Erythroblast (primary cell): Measurements from ENCODE around the gene GPR68.

ENCODE experiments used
- GATA1 ChIP-seq: IDR thresholded peaks from 2 replicates; pipeline ENCODE4 v1.6.1; 2011; ENCODE audit warnings: low read depth, mild to moderate bottlenecking, control low read depth, low read length, moderate library complexity
- POLR2A ChIP-seq: IDR thresholded peaks from 2 replicates; pipeline ENCODE4 v1.6.1; 2011; ENCODE audit warnings: mild to moderate bottlenecking, low read length

- TF ChIP-seq POLR2A (no peak), GATA1 (no peak)
Measured at GRCh38 chr14:91242635-91243034, 1.9 kb downstream of the GPR68 start.
